ENCODE results near the gene CD300A.
A peak's percentile ranks its signal among the peaks of the same experiment; 100 is the strongest.
"Not testable (repeated sequence)": the region's sequence is repeated elsewhere in the genome, so short reads cannot be mapped to it uniquely, and the experiment has no call there.

The CD300A gene

GRCh38 chr17:74478420-74479100 lies 12.1 kb downstream of the CD300A start:
- DNase-seq: peak in 5 of 58 donors; percentile 9 to 23 (median 16)

- DNase-seq: no peak
Observed at GRCh38 chr17:74480290-74480689, 13.9 kb downstream of the CD300A start.

GRCh38 chr17:74481621-74482020 lies 15.2 kb downstream of the CD300A start:
- no peak for DNase-seq

GRCh38 chr17:74484066-74484465 lies 17.6 kb downstream of the CD300A start:
- DNase-seq: no peak

- no peak for DNase-seq
Observed at GRCh38 chr17:74485022-74485743, 18.7 kb downstream of the CD300A start.

- DNase-seq: no peak
Observed at GRCh38 chr17:74485841-74486240, 19.4 kb downstream of the CD300A start.

- not testable (repeated sequence) for DNase-seq
Observed at GRCh38 chr17:74488276-74488675, 21.8 kb downstream of the CD300A start.

GRCh38 chr17:74490716-74491115 lies 24.3 kb downstream of the CD300A start:
- DNase-seq: no peak

- no peak for DNase-seq
Observed at GRCh38 chr17:74491626-74492025, 25.2 kb downstream of the CD300A start.

- peak in 51 of 58 donors; percentile 6 to 77 (median 33) for DNase-seq
Observed at GRCh38 chr17:74493331-74493833, 26.9 kb downstream of the CD300A start.

- no peak for DNase-seq
Observed at GRCh38 chr17:74497471-74497870, 31.0 kb downstream of the CD300A start.

- no peak for DNase-seq
Observed at GRCh38 chr17:74499992-74500391, 33.6 kb downstream of the CD300A start.

GRCh38 chr17:74502861-74503260 lies 36.4 kb downstream of the CD300A start:
- DNase-seq: no peak

GRCh38 chr17:74503949-74504348 lies 37.5 kb downstream of the CD300A start:
- DNase-seq: not testable (repeated sequence)

GRCh38 chr17:74508156-74508555 lies 41.7 kb downstream of the CD300A start:
- no peak for DNase-seq

- DNase-seq: peak in 1 of 58 donors; percentile 20
Observed at GRCh38 chr17:74512036-74512435, 45.6 kb downstream of the CD300A start.

GRCh38 chr17:74512624-74513091 lies 46.2 kb downstream of the CD300A start:
- DNase-seq: no peak

GRCh38 chr17:74513987-74514631 lies 47.7 kb downstream of the CD300A start:
- DNase-seq: peak in 5 of 58 donors; percentile 46 to 85 (median 47)

- peak in 4 of 58 donors; percentile 21 to 79 (median 62) for DNase-seq
Observed at GRCh38 chr17:74514632-74515334, 48.3 kb downstream of the CD300A start.

- DNase-seq: no peak
Observed at GRCh38 chr17:74515941-74516340, 49.5 kb downstream of the CD300A start.

Measured in anterior cingulate cortex (tissue), 58 donors.